Hepatocyte (in vitro differentiated cells): Measurements from ENCODE around the gene GTF3A.

ENCODE experiments used
- EZH2 ChIP-seq: fragments of 200-600 bp; sonication (generic); IDR thresholded peaks from 2 replicates; pipeline ENCODE4 v1.6.1; 2016; ENCODE audit warnings: antibody characterized with exemption, mild to moderate bottlenecking, borderline replicate concordance
- TF ChIP-seq, protein P1 (sequence below): fragments of 200-600 bp; sonication (generic); IDR thresholded peaks from 2 replicates; pipeline ENCODE4 v1.5.1; 2016; ENCODE audit warnings: antibody characterized with exemption, mild to moderate bottlenecking; ENCODE audit not compliant: poor library complexity

GRCh38 chr13:27463500-27463899 lies 39.1 kb downstream of the GTF3A start:
- TF ChIP-seq, protein P1, sequence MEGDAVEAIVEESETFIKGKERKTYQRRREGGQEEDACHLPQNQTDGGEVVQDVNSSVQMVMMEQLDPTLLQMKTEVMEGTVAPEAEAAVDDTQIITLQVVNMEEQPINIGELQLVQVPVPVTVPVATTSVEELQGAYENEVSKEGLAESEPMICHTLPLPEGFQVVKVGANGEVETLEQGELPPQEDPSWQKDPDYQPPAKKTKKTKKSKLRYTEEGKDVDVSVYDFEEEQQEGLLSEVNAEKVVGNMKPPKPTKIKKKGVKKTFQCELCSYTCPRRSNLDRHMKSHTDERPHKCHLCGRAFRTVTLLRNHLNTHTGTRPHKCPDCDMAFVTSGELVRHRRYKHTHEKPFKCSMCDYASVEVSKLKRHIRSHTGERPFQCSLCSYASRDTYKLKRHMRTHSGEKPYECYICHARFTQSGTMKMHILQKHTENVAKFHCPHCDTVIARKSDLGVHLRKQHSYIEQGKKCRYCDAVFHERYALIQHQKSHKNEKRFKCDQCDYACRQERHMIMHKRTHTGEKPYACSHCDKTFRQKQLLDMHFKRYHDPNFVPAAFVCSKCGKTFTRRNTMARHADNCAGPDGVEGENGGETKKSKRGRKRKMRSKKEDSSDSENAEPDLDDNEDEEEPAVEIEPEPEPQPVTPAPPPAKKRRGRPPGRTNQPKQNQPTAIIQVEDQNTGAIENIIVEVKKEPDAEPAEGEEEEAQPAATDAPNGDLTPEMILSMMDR: no peak
- no peak for TF ChIP-seq EZH2
